ENCODE results near the gene CACNG7.

The CACNG7 gene

GRCh38 chr19:53983457-53984289 is 74.6 kb downstream of the CACNG7 start:
- DNase-seq: no peak

- DNase-seq: no peak
Observed at GRCh38 chr19:53985863-53986262, 76.8 kb downstream of the CACNG7 start.

DNA sequence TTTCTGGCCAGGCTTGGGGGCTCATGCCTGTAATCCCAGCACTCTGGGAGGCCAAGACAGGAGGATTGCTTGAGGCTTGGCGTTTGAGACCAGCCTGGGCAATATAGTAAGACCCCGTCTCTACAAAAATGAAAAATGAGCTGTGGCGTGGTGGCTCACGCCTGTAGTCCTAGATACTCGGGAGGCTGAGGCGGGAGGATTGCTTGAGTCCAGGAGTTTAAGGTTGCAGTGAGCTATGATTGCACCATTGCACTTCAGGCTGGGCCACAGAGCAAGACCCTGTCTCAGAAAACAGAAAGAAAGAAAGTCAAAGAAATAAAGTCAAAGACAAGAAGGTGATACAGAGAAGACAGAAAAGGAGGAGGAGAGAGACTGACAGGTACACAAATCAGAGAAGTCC is 79.9 kb downstream of the CACNG7 start:
- DNase-seq: no peak

- peak; percentile 30 for DNase-seq
Observed at GRCh38 chr19:53989600-53990533, 80.8 kb downstream of the CACNG7 start.

DNA sequence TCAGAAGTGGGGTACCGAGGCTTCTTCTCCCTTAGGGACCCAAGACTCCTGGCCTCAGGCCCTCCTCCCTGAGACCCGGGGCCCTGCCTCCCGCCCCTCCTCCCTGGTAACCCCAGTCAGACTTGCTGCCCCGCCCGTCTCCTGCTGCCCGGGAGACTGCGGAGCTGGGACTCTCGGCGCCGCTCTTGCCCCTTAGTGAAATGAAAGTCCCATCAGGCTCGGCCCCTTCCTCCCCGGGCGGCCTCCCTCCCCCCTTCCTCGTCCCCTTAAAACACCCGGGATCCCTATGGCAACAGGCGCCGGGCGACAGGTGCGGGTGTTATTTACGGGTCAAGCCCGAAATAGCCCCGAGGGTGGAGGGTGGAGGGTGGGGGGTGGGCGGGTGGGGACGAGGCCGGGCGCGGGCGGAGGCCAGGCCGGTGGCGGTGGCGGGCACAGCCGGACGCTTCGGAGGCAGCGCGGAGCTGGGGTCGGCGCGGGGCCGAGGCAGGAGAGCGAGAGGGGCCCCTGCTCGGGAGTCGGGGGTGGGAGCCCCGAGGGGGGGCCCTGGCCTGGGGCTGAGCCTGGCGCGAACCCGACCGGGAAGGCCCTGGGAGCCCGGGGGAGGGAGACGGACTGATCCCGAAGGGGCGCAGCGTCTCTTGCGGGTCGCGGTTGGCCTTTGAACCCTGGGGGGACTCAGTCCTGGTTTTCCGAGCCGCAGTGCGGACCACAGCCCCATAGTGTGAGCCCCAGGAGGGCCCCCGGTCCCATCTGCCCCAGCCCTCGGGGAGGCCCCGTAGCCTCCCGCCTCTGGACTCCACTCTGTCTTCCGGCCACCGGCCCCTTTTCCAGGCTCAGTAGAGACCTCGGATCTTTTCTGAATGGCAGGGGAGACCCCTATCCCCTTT is 82.4 kb downstream of the CACNG7 start, which contains the start of gene CACNG6:
CACNG6 (plus strand) TSS at position 414 of the 890 bp plus-strand sequence. CDS start 1,241 bp downstream, outside the sequence.
- peak; percentile 80 for DNase-seq

- DNase-seq: no peak
Observed at GRCh38 chr19:53992211-53992610, 83.1 kb downstream of the CACNG7 start.

GRCh38 chr19:53992815-53993214 is 83.7 kb downstream of the CACNG7 start:
- no peak for DNase-seq

- no peak for DNase-seq
Observed at GRCh38 chr19:53993448-53993847, 84.4 kb downstream of the CACNG7 start.

Measured in eye (tissue), 1 donor.